ENCODE data around the gene WEE2.

- TF ChIP-seq EZH2 (IDR thresholded peaks at IDR 0.05) (no peak), FOXP2 (optimal IDR thresholded peaks at IDR 0.05; ENCODE audit: control extremely low read depth, extremely low read length, insufficient read depth) (no peak)
Observed at GRCh38 chr7:141664450-141664849, 43.7 kb upstream of the WEE2 start.

Measured in SK-N-MC (cell line).